Measurements from ENCODE around the gene KPNB1. TPM values are rescaled to one million over a fixed set of nuclear protein-coding genes. Genes with fewer than 3 reads are reported as not detected.

Gene KPNB1
- total and polyA plus RNA-seq, 10 donors: 37.0 to 331 (median 250) TPM

GRCh38 chr17:47629826-47630225 lies 19.9 kb upstream of the KPNB1 start:
- DNase-seq: no peak
- H3K4me1 ChIP-seq: no peaks in the 10 kb centered on the region
- WGBS, 5 donors: 63 to 81% (median 70%) methylated on average over 5 of the region's 5 CpGs
- no peaks in the 10 kb centered on the region for H3K27me3 ChIP-seq (replicated peaks in 1 of 7)
- H3K36me3 ChIP-seq: peaks cover 0 to 57% (median 8%) of the 10 kb centered on the region in 6 donors
- TF ChIP-seq CTCF (IDR thresholded peaks at IDR 0.05 in 8 of 11, conservative IDR thresholded peaks at IDR 0.05 in 3 of 11) (no peak), POLR2AphosphoS5 (IDR thresholded peaks at IDR 0.05) (no peak), POLR2A (IDR thresholded peaks at IDR 0.05) (no peak)
- H3K9me3 ChIP-seq: no peaks in the 10 kb centered on the region
- H3K4me3 ChIP-seq: no peak overlapping the region
- H3K27ac ChIP-seq: no peak overlapping the region
- intact Hi-C loops (cut with DNase I; ENCODE audit: low total_unique reads): no loop called here

- TF ChIP-seq POLR2AphosphoS5 (IDR thresholded peaks at IDR 0.05): no peak
- TF ChIP-seq POLR2A (IDR thresholded peaks at IDR 0.05): no peak
- no peak for TF ChIP-seq CTCF (IDR thresholded peaks at IDR 0.05 in 8 of 11, conservative IDR thresholded peaks at IDR 0.05 in 3 of 11)
- intact Hi-C loops (cut with DNase I; ENCODE audit: low total_unique reads): no loop called here
- 73 to 89% (median 77%) methylated on average over 2 of the region's 2 CpGs for WGBS, 5 donors
These were observed 19.1 kb upstream of the KPNB1 start for GRCh38 chr17:47630614-47631013.

GRCh38 chr17:47632991-47633390 lies 16.7 kb upstream of the KPNB1 start:
- Histone ChIP-seq H3K9me3 (no peaks in the 10 kb centered on the region), H3K4me1 (no peaks in the 10 kb centered on the region), H3K27ac (no peak overlapping the region), H3K4me3 (no peak overlapping the region), H3K36me3 (peaks cover 0 to 81% (median 8%) of the 10 kb centered on the region in 6 donors), H3K27me3 (replicated peaks in 1 of 7) (no peaks in the 10 kb centered on the region)
- no peak for DNase-seq
- WGBS, 5 donors: 96 to 98% (median 96%) methylated on average over 3 of the region's 3 CpGs
- TF ChIP-seq POLR2A (IDR thresholded peaks at IDR 0.05) (no peak), CTCF (IDR thresholded peaks at IDR 0.05 in 8 of 11, conservative IDR thresholded peaks at IDR 0.05 in 3 of 11) (no peak), POLR2AphosphoS5 (IDR thresholded peaks at IDR 0.05) (no peak)
- intact Hi-C loops (cut with DNase I; ENCODE audit: low total_unique reads): no loop called here

More at GRCh38 chr17:47630614-47631013, 19.1 kb upstream of the KPNB1 start:
- Histone ChIP-seq H3K27ac (no peak overlapping the region), H3K9me3 (no peaks in the 10 kb centered on the region), H3K36me3 (peaks cover 0 to 59% (median 5%) of the 10 kb centered on the region in 6 donors), H3K27me3 (replicated peaks in 1 of 7) (no peaks in the 10 kb centered on the region), H3K4me1 (no peaks in the 10 kb centered on the region), H3K4me3 (no peak overlapping the region)
- DNase-seq: no peak

- no peaks in the 10 kb centered on the region for H3K4me1 ChIP-seq
- H3K27ac ChIP-seq: no peak overlapping the region
- peaks cover 0 to 80% (median 8%) of the 10 kb centered on the region in 6 donors for H3K36me3 ChIP-seq
- no peaks in the 10 kb centered on the region for H3K9me3 ChIP-seq
- no peak overlapping the region for H3K4me3 ChIP-seq
- WGBS, 5 donors: 94 to 96% (median 96%) methylated on average over 1 of the region's 1 CpG
- TF ChIP-seq POLR2AphosphoS5 (IDR thresholded peaks at IDR 0.05) (no peak), POLR2A (IDR thresholded peaks at IDR 0.05) (no peak), CTCF (IDR thresholded peaks at IDR 0.05 in 8 of 11, conservative IDR thresholded peaks at IDR 0.05 in 3 of 11) (no peak)
- DNase-seq: no peak
- H3K27me3 ChIP-seq (replicated peaks in 1 of 7): no peaks in the 10 kb centered on the region
- intact Hi-C loops (cut with DNase I; ENCODE audit: low total_unique reads): no loop called here
These were observed 15.7 kb upstream of the KPNB1 start for GRCh38 chr17:47633996-47634395.

Data from spleen (tissue), 11 donors.